ENCODE results near the gene KCTD17.

GRCh38 chr22:37082251-37082873 lies 30.8 kb downstream of the KCTD17 start:
- TF ChIP-seq CTCF (IDR thresholded peaks at IDR 0.05) (no peak), POLR2A (IDR thresholded peaks at IDR 0.05) (no peak)
